ENCODE results near the gene NTN1.
"Not testable (repeated sequence)": the region's sequence is repeated elsewhere in the genome, so short reads cannot be mapped to it uniquely, and the experiment has no call there.

NTN1 gene

GRCh38 chr17:9142772-9143494 is 121.6 kb downstream of the NTN1 start:
- TF ChIP-seq CTCF (conservative IDR thresholded peaks at IDR 0.05) (no peak), ZFX (IDR thresholded peaks at IDR 0.05) (no peak)
- H3K27ac ChIP-seq = no peak overlapping the region

GRCh38 chr17:9144502-9145249 is 123.4 kb downstream of the NTN1 start:
- TF ChIP-seq CTCF (conservative IDR thresholded peaks at IDR 0.05) (no peak), ZFX (IDR thresholded peaks at IDR 0.05) (no peak)
- H3K27ac ChIP-seq = no peak overlapping the region

GRCh38 chr17:9146064-9146463 is 124.8 kb downstream of the NTN1 start:
- TF ChIP-seq ZFX (IDR thresholded peaks at IDR 0.05) (no peak), CTCF (conservative IDR thresholded peaks at IDR 0.05) (no peak)
- no peak overlapping the region for H3K27ac ChIP-seq

- no peak overlapping the region for H3K27ac ChIP-seq
- TF ChIP-seq ZFX (IDR thresholded peaks at IDR 0.05) = no peak
- no peak for TF ChIP-seq CTCF (conservative IDR thresholded peaks at IDR 0.05)
Measured at GRCh38 chr17:9148905-9149525, 127.7 kb downstream of the NTN1 start.

- TF ChIP-seq ZFX (IDR thresholded peaks at IDR 0.05) (no peak), CTCF (conservative IDR thresholded peaks at IDR 0.05) (no peak)
- no peak overlapping the region for H3K27ac ChIP-seq
Measured at GRCh38 chr17:9150446-9151090, 129.3 kb downstream of the NTN1 start.

- no peak overlapping the region for H3K27ac ChIP-seq
- TF ChIP-seq CTCF (conservative IDR thresholded peaks at IDR 0.05) = no peak
Measured at GRCh38 chr17:9151091-9151490, 129.8 kb downstream of the NTN1 start.

- not testable (repeated sequence) for H3K27ac ChIP-seq
Measured at GRCh38 chr17:9151740-9152139, 130.4 kb downstream of the NTN1 start.

Measured in C4-2B (cell line).